DOHH2 (cell line): ENCODE measurements around the gene SCRN2.

Source experiments
- H3F3A ChIP-seq: fragments of 200-600 bp; sonication (generic), shearing (Covaris generic); 2 replicates; pipeline ENCODE4 v1.6.0; 2016; ENCODE audit warnings: antibody characterized with exemption, mild to moderate bottlenecking; ENCODE audit not compliant: control insufficient read depth, insufficient read depth
- H3K27ac ChIP-seq: fragments of 200-600 bp; sonication (generic); 2 replicates; pipeline ENCODE4 v1.5.1; 2014; ENCODE audit warnings: low read depth, mild to moderate bottlenecking, low read length, moderate library complexity
- H3K27me3 ChIP-seq: fragments of 200-600 bp; sonication (generic); 2 replicates; pipeline ENCODE4 v1.6.1; 2014; ENCODE audit warnings: mild to moderate bottlenecking, low read length, mixed read lengths; ENCODE audit not compliant: control insufficient read depth
- H3K36me3 ChIP-seq: fragments of 200-600 bp; sonication (generic); 2 replicates; pipeline ENCODE4 v1.6.1; 2014; ENCODE audit warnings: mild to moderate bottlenecking, low read length, moderate library complexity, mixed read lengths; ENCODE audit not compliant: control insufficient read depth
- H3K4me1 ChIP-seq: fragments of 200-600 bp; sonication (generic); 2 replicates; pipeline ENCODE4 v1.6.1; 2014; ENCODE audit warnings: mild to moderate bottlenecking, low read length, mixed read lengths; ENCODE audit not compliant: control insufficient read depth
- H3K4me2 ChIP-seq: fragments of 200-600 bp; sonication (generic); 2 replicates; pipeline ENCODE4 v1.6.0; 2014; ENCODE audit warnings: mild to moderate bottlenecking, low read length, moderate library complexity
- H3K4me3 ChIP-seq: fragments of 200-600 bp; sonication (generic); 2 replicates; pipeline ENCODE4 v1.5.1; 2014; ENCODE audit warnings: mild to moderate bottlenecking, low read length, mixed read lengths
- H3K79me2 ChIP-seq: fragments of 200-600 bp; sonication (generic); 2 replicates; pipeline ENCODE4 v1.6.1; 2014; ENCODE audit warnings: mild to moderate bottlenecking, low read length, mixed read lengths; ENCODE audit not compliant: control insufficient read depth
- H3K9me2 ChIP-seq: fragments of 200-600 bp; sonication (generic); replicated peaks from 2 replicates; pipeline ENCODE4 v1.6.1; 2014; ENCODE audit warnings: mild to moderate bottlenecking, low read length, mixed read lengths; ENCODE audit not compliant: control insufficient read depth
- H3K9me3 ChIP-seq: fragments of 200-600 bp; sonication (generic); 2 replicates; pipeline ENCODE4 v1.6.1; 2014; ENCODE audit warnings: antibody characterized with exemption, low read length, mixed read lengths; ENCODE audit not compliant: control insufficient read depth, insufficient read depth
- H4K20me1 ChIP-seq: fragments of 200-600 bp; sonication (generic); 2 replicates; pipeline ENCODE4 v1.6.0; 2014; ENCODE audit warnings: low read depth, mild to moderate bottlenecking, antibody characterized with exemption, low read length, moderate library complexity; ENCODE audit not compliant: control insufficient read depth, insufficient read depth
- EZH2phosphoT487 ChIP-seq: fragments of 200-600 bp; sonication (generic); IDR thresholded peaks from 2 replicates; pipeline ENCODE4 v1.6.1; 2017; ENCODE audit warnings: borderline replicate concordance, mild to moderate bottlenecking, antibody characterized with exemption, low read length, moderate library complexity, mixed read lengths
- TF ChIP-seq, protein P1 (sequence below): fragments of 200-600 bp; sonication (generic); IDR thresholded peaks from one replicate; pipeline ENCODE4 v1.5.1; 2014; ENCODE audit warnings: antibody characterized with exemption, mild to moderate bottlenecking, low read depth, low read length; ENCODE audit not compliant: poor library complexity, severe bottlenecking

The SCRN2 gene

DNA sequence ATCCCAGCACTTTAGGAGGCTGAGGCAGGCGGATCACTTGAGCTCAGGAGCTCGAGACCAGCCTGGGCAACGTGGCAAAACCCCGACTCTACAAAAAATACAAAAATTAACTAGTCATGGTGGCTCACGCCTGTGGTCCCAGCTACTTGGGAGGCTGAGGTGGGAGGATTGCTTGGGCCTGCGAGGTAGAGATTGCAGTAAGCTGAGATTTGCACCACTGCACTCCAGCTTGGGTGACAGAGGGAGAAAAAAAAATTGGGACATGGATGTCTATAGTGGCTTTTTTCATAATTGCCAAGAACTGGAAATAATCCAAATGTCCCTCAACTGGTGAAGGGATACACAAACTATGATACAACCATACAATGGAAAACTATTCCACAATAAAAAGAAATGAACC is 48.1 kb downstream of the SCRN2 start:
- Histone ChIP-seq H4K20me1 (no peaks in the 10 kb centered on the region), H3K27me3 (peaks cover 35% of the 10 kb centered on the region), H3K4me2 (no peak overlapping the region), H3K9me2 (no peaks in the 10 kb centered on the region), H3F3A (no peaks in the 10 kb centered on the region), H3K27ac (no peak overlapping the region), H3K4me1 (no peaks in the 10 kb centered on the region), H3K4me3 (no peak overlapping the region), H3K36me3 (no peaks in the 10 kb centered on the region), H3K9me3 (no peaks in the 10 kb centered on the region), H3K79me2 (no peaks in the 10 kb centered on the region)
- TF ChIP-seq EZH2phosphoT487, result no peak
- TF ChIP-seq, protein P1, sequence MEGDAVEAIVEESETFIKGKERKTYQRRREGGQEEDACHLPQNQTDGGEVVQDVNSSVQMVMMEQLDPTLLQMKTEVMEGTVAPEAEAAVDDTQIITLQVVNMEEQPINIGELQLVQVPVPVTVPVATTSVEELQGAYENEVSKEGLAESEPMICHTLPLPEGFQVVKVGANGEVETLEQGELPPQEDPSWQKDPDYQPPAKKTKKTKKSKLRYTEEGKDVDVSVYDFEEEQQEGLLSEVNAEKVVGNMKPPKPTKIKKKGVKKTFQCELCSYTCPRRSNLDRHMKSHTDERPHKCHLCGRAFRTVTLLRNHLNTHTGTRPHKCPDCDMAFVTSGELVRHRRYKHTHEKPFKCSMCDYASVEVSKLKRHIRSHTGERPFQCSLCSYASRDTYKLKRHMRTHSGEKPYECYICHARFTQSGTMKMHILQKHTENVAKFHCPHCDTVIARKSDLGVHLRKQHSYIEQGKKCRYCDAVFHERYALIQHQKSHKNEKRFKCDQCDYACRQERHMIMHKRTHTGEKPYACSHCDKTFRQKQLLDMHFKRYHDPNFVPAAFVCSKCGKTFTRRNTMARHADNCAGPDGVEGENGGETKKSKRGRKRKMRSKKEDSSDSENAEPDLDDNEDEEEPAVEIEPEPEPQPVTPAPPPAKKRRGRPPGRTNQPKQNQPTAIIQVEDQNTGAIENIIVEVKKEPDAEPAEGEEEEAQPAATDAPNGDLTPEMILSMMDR, result no peak

DNA sequence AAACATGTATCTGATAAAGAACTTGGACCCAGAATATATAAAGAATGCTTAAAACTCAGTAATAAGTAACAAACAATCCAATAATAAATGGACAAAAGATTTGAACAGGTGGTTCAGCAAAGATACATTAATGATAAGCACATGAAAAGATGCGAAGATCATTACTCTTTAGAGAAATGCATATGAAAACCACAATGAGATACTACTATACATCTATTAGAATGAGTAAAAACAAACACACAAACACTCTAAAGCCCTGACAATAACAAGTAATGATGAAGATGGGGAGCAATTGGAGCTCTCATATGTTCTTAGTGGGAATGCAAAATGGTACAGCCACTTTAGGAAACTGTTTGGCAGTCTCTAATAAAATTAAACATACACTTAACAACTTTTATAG is 48.6 kb downstream of the SCRN2 start:
- Histone ChIP-seq H3K4me3 (no peak overlapping the region), H3K36me3 (no peaks in the 10 kb centered on the region), H3K4me1 (no peaks in the 10 kb centered on the region), H3F3A (no peaks in the 10 kb centered on the region), H3K9me3 (no peaks in the 10 kb centered on the region), H4K20me1 (no peaks in the 10 kb centered on the region), H3K79me2 (no peaks in the 10 kb centered on the region), H3K4me2 (no peak overlapping the region), H3K27me3 (peaks cover 35% of the 10 kb centered on the region), H3K27ac (no peak overlapping the region), H3K9me2 (no peaks in the 10 kb centered on the region)
- no peak for TF ChIP-seq EZH2phosphoT487
- TF ChIP-seq, protein P1, result no peak

DNA sequence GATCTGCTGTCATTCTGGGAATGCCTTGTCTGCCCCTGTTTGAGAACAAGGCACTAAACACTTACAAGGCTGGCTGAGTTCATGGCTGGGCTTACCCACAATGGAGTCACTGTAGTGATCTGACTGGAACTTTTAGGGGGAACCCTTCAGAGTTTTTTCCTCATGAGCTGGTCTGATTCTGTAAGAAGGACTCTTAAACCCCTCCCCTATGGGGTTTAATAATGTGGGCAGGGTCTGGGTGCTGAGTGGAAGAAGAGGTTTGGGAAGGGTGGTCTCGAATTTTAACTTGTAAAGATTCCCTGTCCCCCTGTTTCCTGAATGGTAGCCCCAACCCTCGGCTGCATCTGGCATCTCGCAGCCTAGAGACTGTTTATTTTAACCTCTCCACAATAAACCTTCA is 50.0 kb downstream of the SCRN2 start:
- Histone ChIP-seq H3K4me2 (no peak overlapping the region), H3K9me3 (no peaks in the 10 kb centered on the region), H3F3A (no peaks in the 10 kb centered on the region), H3K27ac (no peak overlapping the region), H3K4me3 (no peak overlapping the region), H3K36me3 (no peaks in the 10 kb centered on the region), H3K4me1 (no peaks in the 10 kb centered on the region), H3K9me2 (no peaks in the 10 kb centered on the region), H4K20me1 (no peaks in the 10 kb centered on the region), H3K27me3 (peaks cover 35% of the 10 kb centered on the region), H3K79me2 (no peaks in the 10 kb centered on the region)
- no peak for TF ChIP-seq EZH2phosphoT487
- TF ChIP-seq, protein P1, result no peak
